ENCODE measurements around the gene SPATA1. TPM values are rescaled to one million over a fixed set of nuclear protein-coding genes. Genes with fewer than 3 reads are reported as not detected.

Gene SPATA1
- total RNA-seq (2016; rRNA removed; fragmentation: Illumina TruSeq; extraction: Trizol) (1.1 and 1.4 TPM in 2 replicates), polyA plus RNA-seq (2011; rRNA removed) (0.70 and 0.93 TPM in 2 replicates), polyA minus RNA-seq (2011; rRNA and poly(A)+ RNA removed; ENCODE audit: low replicate concordance) (0.52 TPM in 1 of 2 replicates, not detected in the other), Bru-seq, nascent RNA (percentile 55 among the genes with signal in this experiment), BruChase-seq, experiment 1, labeled RNA remaining after a 6-hour chase (percentile 48 among the genes with signal in this experiment), BruChase-seq, experiment 2, labeled RNA remaining after a 2-hour chase (percentile 54 among the genes with signal in this experiment)
- total RNA-seq (2016; cell fraction: cytosol; rRNA removed; fragmentation: Illumina TruSeq; extraction: Trizol; ENCODE audit: low read depth), result 1.5 and 2.6 TPM in 2 replicates
- total RNA-seq (2016; cell fraction: insoluble cytoplasmic fraction; rRNA removed; fragmentation: Illumina TruSeq; extraction: Trizol), result 1.5 and 1.7 TPM in 2 replicates
- 1.4 and 1.8 TPM in 2 replicates for total RNA-seq (2016; cell fraction: membrane; rRNA removed; fragmentation: Illumina TruSeq; extraction: Trizol)
- total RNA-seq (2016; cell fraction: nucleus; rRNA removed; fragmentation: Illumina TruSeq; extraction: Trizol), result 4.6 and 6.0 TPM in 2 replicates
- 0.40 TPM in 2 replicates for polyA plus RNA-seq (2011; cell fraction: cytosol; rRNA removed)
- polyA plus RNA-seq (2011; cell fraction: nucleus; rRNA removed), result 0.56 and 1.9 TPM in 2 replicates
- polyA plus RNA-seq (2012), result 0.61 and 0.76 TPM in 2 replicates
- polyA plus RNA-seq (2016; cell fraction: cytosol; fragmentation: Illumina TruSeq; extraction: Trizol; ENCODE audit: low read depth), result 0.62 and 0.69 TPM in 2 replicates
- 1.3 TPM in 2 replicates for polyA plus RNA-seq (2016; cell fraction: insoluble cytoplasmic fraction; fragmentation: Illumina TruSeq; extraction: Trizol; ENCODE audit: low read depth)
- 0.56 and 0.57 TPM in 2 replicates for polyA plus RNA-seq (2016; cell fraction: membrane; fragmentation: Illumina TruSeq; extraction: Trizol; ENCODE audit: low read depth)
- 3.9 and 5.5 TPM in 2 replicates for polyA plus RNA-seq (2016; cell fraction: nucleus; fragmentation: Illumina TruSeq; extraction: Trizol; ENCODE audit: insufficient read depth, low read depth)
- not detected in 2 replicates for polyA minus RNA-seq (2011; cell fraction: cytosol; rRNA and poly(A)+ RNA removed)
- polyA minus RNA-seq (2011; cell fraction: nucleus; rRNA and poly(A)+ RNA removed), result 6.2 and 8.1 TPM in 2 replicates
- long read RNA-seq, experiment 1, partial matches to known transcripts, result 0 of 1 reads
- long read RNA-seq, experiment 1, other reads (novel, unspliced or antisense), result 1 of 1 reads
- long read RNA-seq, experiment 2, result 0 reads

GRCh38 chr1:84506002-84506728, at the start of gene SPATA1, which contains the start of gene GNG5:
TSS of gene SPATA1 (plus strand) at chr1:84506386. CDS start at chr1:84516360, 9,974 bp downstream.
TSS of gene GNG5 (minus strand) at chr1:84506581. CDS start at chr1:84506091, 490 bp downstream.
- peak within 1 kb of the TSS; percentile 99 for H3K9ac ChIP-seq (ENCODE audit: insufficient read depth, low read depth, low read length)
- DNase-seq (ENCODE audit: low spot score), result peak; percentile 90
- POLR2A ChIA-PET, result interaction anchor here (1.0 to 4.9 kb wide), 15 partner anchors 9 to 1065 kb away, joined by 3 to 90 read pairs (median 4); partner anchors contain the start of genes CTBS and RPF1
- no peaks in the 10 kb centered on the region for H3K9me3 ChIP-seq (ENCODE audit: low read length)
- peak within 1 kb of the TSS; percentile 34 for H2AFZ ChIP-seq (ENCODE audit: low read length)
- H3K4me1 ChIP-seq (ENCODE audit: insufficient read depth, low read length), result peaks cover 53% of the 10 kb centered on the region
- intact Hi-C loops (cut with micrococcal nuclease; ENCODE audit: unreplicated experiment) (loop anchor here (2.0 to 5.0 kb wide), 2 partner anchors 36 to 69 kb away; partner anchors contain the start of gene CTBS), in situ Hi-C loops (cut with HindIII; ENCODE audit: extremely low pct_ligation_motif_present, low pct_unique_long_range_greater_than_20kb) (loop anchor here (5.0 kb wide), 1 partner anchor 66 kb away; the partner anchor contains the start of gene CTBS)
- H3K4me2 ChIP-seq (ENCODE audit: low read depth, low read length), result peak within 1 kb of the TSS; percentile 96
- H3K27ac ChIP-seq (ENCODE audit: extremely low read length, insufficient read depth, low read length), result peak within 1 kb of the TSS; percentile 99
- no peaks in the 10 kb centered on the region for H3K27me3 ChIP-seq (ENCODE audit: control insufficient read depth in 1 of 2, insufficient read depth in 2 of 2, low read length in 2 of 2)
- H3K36me3 ChIP-seq (replicated peaks in 1 of 2; ENCODE audit: control insufficient read depth in 1 of 2, insufficient read depth in 2 of 2, low read length in 2 of 2), result peaks cover 2 to 6% of the 10 kb centered on the region in 2 experiments; a peak in 3 of 5 replicates
- 0% methylated on average over 24 of the region's 60 CpGs for WGBS (ENCODE audit: low lambda C conversion rate)
- no peak for FAIRE-seq
- peak within 1 kb of the TSS; percentile 92 to 97 (median 97) for H3K4me3 ChIP-seq (replicated peaks in 1 of 3; ENCODE audit: insufficient read depth in 1 of 3, low read depth in 2 of 3, low read length in 3 of 3)
- H4K20me1 ChIP-seq (ENCODE audit: insufficient read depth, low read length), result peaks cover 37% of the 10 kb centered on the region
- peak; percentile 90 for ATAC-seq
- CTCF ChIA-PET (ENCODE audit: low intra/inter-chr PET ratio, low total read pairs), result no interaction called here
- no TSS peak for BruUV-seq (replicated peaks)
- peaks cover 48% of the 10 kb centered on the region for H3K79me2 ChIP-seq (ENCODE audit: insufficient read depth, low read length)
- TF ChIP-seq UBTF (CRISPR knock-in tag; IDR thresholded peaks at IDR 0.05), result peak; percentile 72
- peak; percentile 36; the same call in 1 of the 2 replicates for TF ChIP-seq HNF4G (IDR thresholded peaks at IDR 0.05; ENCODE audit: borderline replicate concordance, low read depth, low read length)
- TF ChIP-seq HNF4G (CRISPR knock-in tag; IDR thresholded peaks at IDR 0.05; ENCODE audit: borderline replicate concordance, low read depth), result no peak; the same call in 1 of the 2 replicates
- TF ChIP-seq ATF4 (CRISPR knock-in tag; IDR thresholded peaks at IDR 0.05), result peak in 1 of 2 experiments; percentile 47; a peak in 1 of 4 replicates
- peak; percentile 83; the same call in 1 of the 2 replicates for TF ChIP-seq ZFP91 (CRISPR knock-in tag; IDR thresholded peaks at IDR 0.05; ENCODE audit: borderline replicate concordance)
- TF ChIP-seq SOX6 (IDR thresholded peaks at IDR 0.05), result no peak
- TF ChIP-seq SOX6 (CRISPR knock-in tag; IDR thresholded peaks at IDR 0.05), result peak; percentile 70
- TF ChIP-seq RCOR2 (CRISPR knock-in tag; IDR thresholded peaks at IDR 0.05), result no peak
- TF ChIP-seq TGIF2 (CRISPR knock-in tag; IDR thresholded peaks at IDR 0.05), result 0 out of 2 replicates have a peak, but pooled peaks have one; percentile 25
- peak; percentile 73 for TF ChIP-seq HNRNPLL (IDR thresholded peaks at IDR 0.05; ENCODE audit: low read depth, low read length, poor library complexity, severe bottlenecking)
- peak; percentile 20; the same call in 1 of the 2 replicates for TF ChIP-seq HNRNPL (IDR thresholded peaks at IDR 0.05; ENCODE audit: low read depth, low read length)
- TF ChIP-seq PHF21A (CRISPR knock-in tag; IDR thresholded peaks at IDR 0.05), result peak; percentile 61; the same call in 1 of the 2 replicates
